ENCODE results near the gene RNF11. TPM values are rescaled to one million over a fixed set of nuclear protein-coding genes. Genes with fewer than 3 reads are reported as not detected.

RNF11 gene
- polyA plus RNA-seq, 2 of the 4 experiments (the other 2 are of a cell fraction) = 28.5 to 56.8 TPM

GRCh38 chr1:51214615-51215131 is 21.4 kb upstream of the RNF11 start:
- H3K27ac ChIP-seq = no peak overlapping the region
- POLR2A ChIA-PET = no interaction called here
- H3K9me3 ChIP-seq = no peaks in the 10 kb centered on the region
- no peaks in the 10 kb centered on the region for H3K4me1 ChIP-seq
- H3K4me3 ChIP-seq = no peak overlapping the region
- H3K4me2 ChIP-seq = no peak overlapping the region
- CTCF ChIA-PET = interaction anchor here (1.0 kb wide), 1 partner anchor 11 kb away, joined by 4 read pairs; no protein-coding TSS in a partner anchor
- FAIRE-seq = no peak
- no peak for DNase-seq (ENCODE audit: low read depth in 1 of 2, low spot score in 1 of 2)
- TF ChIP-seq BHLHE40 (IDR thresholded peaks at IDR 0.05; ENCODE audit: low read depth, low read length) = no peak
- TF ChIP-seq NFE2L2 (conservative IDR thresholded peaks at IDR 0.05; ENCODE audit: low read length) = no peak
- TF ChIP-seq HOXB13 (CRISPR knock-in tag; IDR thresholded peaks at IDR 0.05; ENCODE audit: low read depth) = no peak
- no peak for TF ChIP-seq SREBF2 (IDR thresholded peaks at IDR 0.05)
- TF ChIP-seq ZNF302 (CRISPR knock-in tag; IDR thresholded peaks at IDR 0.05) = no peak
- TF ChIP-seq CTCF (IDR thresholded peaks at IDR 0.05) = no peak
- TF ChIP-seq, protein P1, sequence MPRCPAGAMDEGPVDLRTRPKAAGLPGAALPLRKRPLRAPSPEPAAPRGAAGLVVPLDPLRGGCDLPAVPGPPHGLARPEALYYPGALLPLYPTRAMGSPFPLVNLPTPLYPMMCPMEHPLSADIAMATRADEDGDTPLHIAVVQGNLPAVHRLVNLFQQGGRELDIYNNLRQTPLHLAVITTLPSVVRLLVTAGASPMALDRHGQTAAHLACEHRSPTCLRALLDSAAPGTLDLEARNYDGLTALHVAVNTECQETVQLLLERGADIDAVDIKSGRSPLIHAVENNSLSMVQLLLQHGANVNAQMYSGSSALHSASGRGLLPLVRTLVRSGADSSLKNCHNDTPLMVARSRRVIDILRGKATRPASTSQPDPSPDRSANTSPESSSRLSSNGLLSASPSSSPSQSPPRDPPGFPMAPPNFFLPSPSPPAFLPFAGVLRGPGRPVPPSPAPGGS (IDR thresholded peaks at IDR 0.05) = no peak
- TF ChIP-seq, protein P2, sequence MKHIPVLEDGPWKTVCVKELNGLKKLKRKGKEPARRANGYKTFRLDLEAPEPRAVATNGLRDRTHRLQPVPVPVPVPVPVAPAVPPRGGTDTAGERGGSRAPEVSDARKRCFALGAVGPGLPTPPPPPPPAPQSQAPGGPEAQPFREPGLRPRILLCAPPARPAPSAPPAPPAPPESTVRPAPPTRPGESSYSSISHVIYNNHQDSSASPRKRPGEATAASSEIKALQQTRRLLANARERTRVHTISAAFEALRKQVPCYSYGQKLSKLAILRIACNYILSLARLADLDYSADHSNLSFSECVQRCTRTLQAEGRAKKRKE (CRISPR knock-in tag; IDR thresholded peaks at IDR 0.05; ENCODE audit: low read depth) = no peak
- TF ChIP-seq MAX (IDR thresholded peaks at IDR 0.05) = no peak
- TF ChIP-seq, protein P3, sequence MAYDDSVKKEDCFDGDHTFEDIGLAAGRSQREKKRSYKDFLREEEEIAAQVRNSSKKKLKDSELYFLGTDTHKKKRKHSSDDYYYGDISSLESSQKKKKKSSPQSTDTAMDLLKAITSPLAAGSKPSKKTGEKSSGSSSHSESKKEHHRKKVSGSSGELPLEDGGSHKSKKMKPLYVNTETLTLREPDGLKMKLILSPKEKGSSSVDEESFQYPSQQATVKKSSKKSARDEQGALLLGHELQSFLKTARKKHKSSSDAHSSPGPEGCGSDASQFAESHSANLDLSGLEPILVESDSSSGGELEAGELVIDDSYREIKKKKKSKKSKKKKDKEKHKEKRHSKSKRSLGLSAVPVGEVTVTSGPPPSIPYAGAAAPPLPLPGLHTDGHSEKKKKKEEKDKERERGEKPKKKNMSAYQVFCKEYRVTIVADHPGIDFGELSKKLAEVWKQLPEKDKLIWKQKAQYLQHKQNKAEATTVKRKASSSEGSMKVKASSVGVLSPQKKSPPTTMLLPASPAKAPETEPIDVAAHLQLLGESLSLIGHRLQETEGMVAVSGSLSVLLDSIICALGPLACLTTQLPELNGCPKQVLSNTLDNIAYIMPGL (CRISPR knock-in tag; IDR thresholded peaks at IDR 0.05; ENCODE audit: borderline replicate concordance) = no peak
- TF ChIP-seq RARB (CRISPR knock-in tag; IDR thresholded peaks at IDR 0.05) = no peak
- no peak for TF ChIP-seq JUNB (IDR thresholded peaks at IDR 0.05)
- 52% methylated on average over 7 of the region's 7 CpGs for WGBS (ENCODE audit: missing lambda C conversion rate)
- no peak for ATAC-seq

DNA sequence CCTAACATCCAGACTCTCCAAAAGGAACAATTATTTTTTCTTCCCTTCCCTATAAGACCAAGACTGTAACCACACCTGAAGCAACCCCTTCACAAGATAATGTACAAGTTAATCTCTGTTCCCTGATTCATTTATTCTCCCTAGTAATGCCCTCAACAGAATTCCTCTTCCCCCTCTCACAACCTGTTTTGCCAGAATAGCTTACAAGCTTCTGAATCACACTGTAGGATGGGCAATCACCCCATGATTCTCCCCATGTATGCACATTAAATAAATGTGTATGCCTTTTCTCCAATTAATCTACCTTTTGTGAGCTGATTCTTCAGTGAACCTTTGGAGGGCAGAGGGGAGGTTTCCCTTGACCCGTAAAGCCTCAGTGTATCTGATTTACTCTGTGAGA is 20.9 kb upstream of the RNF11 start:
- H3K4me1 ChIP-seq = no peaks in the 10 kb centered on the region
- no peak for TF ChIP-seq TP53 (CRISPR knock-in tag; IDR thresholded peaks at IDR 0.05)
- no peak for TF ChIP-seq ELK1 (IDR thresholded peaks at IDR 0.05; ENCODE audit: low read depth, low read length)
- TF ChIP-seq, protein P4, sequence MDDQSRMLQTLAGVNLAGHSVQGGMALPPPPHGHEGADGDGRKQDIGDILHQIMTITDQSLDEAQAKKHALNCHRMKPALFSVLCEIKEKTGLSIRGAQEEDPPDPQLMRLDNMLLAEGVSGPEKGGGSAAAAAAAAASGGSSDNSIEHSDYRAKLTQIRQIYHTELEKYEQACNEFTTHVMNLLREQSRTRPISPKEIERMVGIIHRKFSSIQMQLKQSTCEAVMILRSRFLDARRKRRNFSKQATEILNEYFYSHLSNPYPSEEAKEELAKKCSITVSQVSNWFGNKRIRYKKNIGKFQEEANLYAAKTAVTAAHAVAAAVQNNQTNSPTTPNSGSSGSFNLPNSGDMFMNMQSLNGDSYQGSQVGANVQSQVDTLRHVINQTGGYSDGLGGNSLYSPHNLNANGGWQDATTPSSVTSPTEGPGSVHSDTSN (IDR thresholded peaks at IDR 0.05) = no peak
- no peak for TF ChIP-seq HOXB5 (CRISPR knock-in tag; IDR thresholded peaks at IDR 0.05)
- no peak for TF ChIP-seq CHD4 (IDR thresholded peaks at IDR 0.05; ENCODE audit: borderline replicate concordance)
- no peak for TF ChIP-seq GATA3 (IDR thresholded peaks at IDR 0.05; ENCODE audit: borderline replicate concordance)
- no peak for TF ChIP-seq TFCP2L1 (CRISPR knock-in tag; IDR thresholded peaks at IDR 0.05)
- TF ChIP-seq, protein P3 (CRISPR knock-in tag; IDR thresholded peaks at IDR 0.05; ENCODE audit: borderline replicate concordance) = no peak
- no peak for TF ChIP-seq RCOR1 (IDR thresholded peaks at IDR 0.05; ENCODE audit: low read depth, low read length)
- no peak for TF ChIP-seq POLR2AphosphoS2 (conservative IDR thresholded peaks at IDR 0.05; ENCODE audit: low read length)
- H3K27ac ChIP-seq = no peak overlapping the region
- no peak overlapping the region for H3K4me3 ChIP-seq
- no peak overlapping the region for H3K4me2 ChIP-seq
- FAIRE-seq (no peak), DNase-seq (ENCODE audit: low read depth in 1 of 2, low spot score in 1 of 2) (no peak), ATAC-seq (no peak)
- 85% methylated on average over 1 of the region's 1 CpG for WGBS (ENCODE audit: missing lambda C conversion rate)
- POLR2A ChIA-PET = no interaction called here
- CTCF ChIA-PET = interaction anchor here (1.0 kb wide), 2 partner anchors 11 to 25 kb away, joined by 4 read pairs; no protein-coding TSS in a partner anchor
- H3K9me3 ChIP-seq = no peaks in the 10 kb centered on the region
